ENCODE results near the gene LAMA2. TPM values are rescaled to one million over a fixed set of nuclear protein-coding genes. Genes with fewer than 3 reads are reported as not detected.

LAMA2 gene
- total and polyA plus RNA-seq, 2 experiments from 2014 or later: 11.1 to 57.5 TPM

DNA sequence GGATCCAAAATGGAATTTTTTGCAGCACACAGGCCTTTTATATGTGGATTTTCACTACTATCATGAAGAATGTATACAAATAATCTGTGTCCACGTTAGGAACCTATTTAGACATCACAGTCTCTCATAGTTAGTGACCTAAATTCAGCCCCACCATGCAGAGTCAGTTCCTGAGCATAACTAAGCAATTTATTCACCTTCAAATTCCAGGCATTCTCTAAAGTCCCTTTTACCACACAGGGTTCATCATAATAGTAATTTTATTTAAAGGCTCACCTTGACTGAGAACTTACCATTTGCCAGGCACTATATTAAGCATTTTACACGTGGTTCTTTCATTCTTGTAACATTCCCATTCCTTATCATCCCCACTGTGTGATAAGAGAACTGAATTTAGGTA, 473.2 kb downstream of the LAMA2 start:
- TF ChIP-seq EZH2 (IDR thresholded peaks at IDR 0.05; ENCODE audit: borderline replicate concordance): no peak
- no peak for TF ChIP-seq EZH2phosphoT487 (IDR thresholded peaks at IDR 0.05; ENCODE audit: low read depth, severe bottlenecking, unreplicated experiment)
- TF ChIP-seq CTCF (IDR thresholded peaks at IDR 0.05; ENCODE audit: poor library complexity): no peak
- H4K20me1 ChIP-seq (ENCODE audit: insufficient read depth, poor library complexity, severe bottlenecking): no peaks in the 10 kb centered on the region
- no peak overlapping the region for H3K4me3 ChIP-seq
- no peaks in the 10 kb centered on the region for H3K9me2 ChIP-seq (replicated peaks; ENCODE audit: insufficient read depth)
- no peaks in the 10 kb centered on the region for H3K27me3 ChIP-seq
- no peaks in the 10 kb centered on the region for H3K9me3 ChIP-seq (ENCODE audit: low read depth)
- H3K4me2 ChIP-seq: no peak overlapping the region
- WGBS (ENCODE audit: low lambda C conversion rate, missing lambda C conversion rate): 44% methylated on average over 2 of the region's 2 CpGs
- H3K4me1 ChIP-seq (ENCODE audit: insufficient read depth): peaks cover 17% of the 10 kb centered on the region
- no peak overlapping the region for H2AFZ ChIP-seq
- no peaks in the 10 kb centered on the region for H3K36me3 ChIP-seq (replicated peaks; ENCODE audit: insufficient read depth, low read depth)
- DNase-seq (ENCODE audit: low spot score): no peak
- no peaks in the 10 kb centered on the region for H3K79me2 ChIP-seq
- H3K27ac ChIP-seq: no peak overlapping the region

DNA sequence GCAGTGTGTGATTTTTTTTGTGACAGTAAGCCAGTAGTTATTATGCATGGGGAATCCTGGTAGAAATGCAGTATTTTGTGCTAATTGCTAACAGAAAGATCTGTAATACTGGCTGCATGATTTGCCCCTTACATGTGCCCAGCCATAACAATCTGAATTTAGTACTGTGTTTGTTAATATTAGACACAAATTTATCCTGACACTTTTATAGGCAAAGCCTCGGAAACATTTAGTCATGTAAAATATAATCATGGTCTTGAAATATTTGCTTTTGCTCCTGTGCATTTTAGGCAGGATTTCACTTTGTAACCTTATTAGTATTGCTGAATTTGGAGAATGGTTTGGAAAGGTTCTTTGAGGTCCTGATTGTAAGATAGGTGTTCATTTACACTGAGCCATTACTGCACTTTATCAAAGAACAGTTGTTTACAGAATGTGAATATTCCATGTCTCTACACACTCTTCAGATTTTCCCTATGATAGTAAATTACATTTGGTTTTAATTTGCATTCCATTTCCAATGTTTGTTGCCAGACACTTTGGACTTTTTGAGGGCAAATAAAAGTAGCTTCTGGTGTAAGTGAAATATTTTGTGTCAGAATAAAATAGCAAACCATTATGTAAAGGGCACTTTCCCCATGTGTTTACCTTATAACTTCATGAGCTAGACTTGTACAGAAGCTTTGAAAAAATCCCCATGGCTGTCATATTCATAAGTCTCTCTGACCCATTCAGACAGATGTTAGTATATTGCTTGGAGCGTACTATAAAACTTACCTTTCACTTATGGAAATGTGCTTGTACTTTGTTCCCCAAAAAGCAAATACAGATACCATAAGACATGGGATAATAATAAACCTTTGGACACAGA, 477.1 kb downstream of the LAMA2 start:
- Histone ChIP-seq H3K27ac (no peak overlapping the region), H3K27me3 (no peaks in the 10 kb centered on the region), H2AFZ (no peak overlapping the region), H4K20me1 (ENCODE audit: insufficient read depth, poor library complexity, severe bottlenecking) (no peaks in the 10 kb centered on the region), H3K4me3 (no peak overlapping the region), H3K4me2 (peak overlapping the region; percentile 6), H3K79me2 (no peaks in the 10 kb centered on the region), H3K36me3 (replicated peaks; ENCODE audit: insufficient read depth, low read depth) (no peaks in the 10 kb centered on the region), H3K9me3 (ENCODE audit: low read depth) (no peaks in the 10 kb centered on the region), H3K9me2 (replicated peaks; ENCODE audit: insufficient read depth) (no peaks in the 10 kb centered on the region), H3K4me1 (ENCODE audit: insufficient read depth) (peaks cover 17% of the 10 kb centered on the region)
- DNase-seq (ENCODE audit: low spot score): no peak
- 55% methylated on average over 2 of the region's 2 CpGs for WGBS (ENCODE audit: low lambda C conversion rate, missing lambda C conversion rate)
- no peak for TF ChIP-seq CTCF (IDR thresholded peaks at IDR 0.05; ENCODE audit: poor library complexity)

DNA sequence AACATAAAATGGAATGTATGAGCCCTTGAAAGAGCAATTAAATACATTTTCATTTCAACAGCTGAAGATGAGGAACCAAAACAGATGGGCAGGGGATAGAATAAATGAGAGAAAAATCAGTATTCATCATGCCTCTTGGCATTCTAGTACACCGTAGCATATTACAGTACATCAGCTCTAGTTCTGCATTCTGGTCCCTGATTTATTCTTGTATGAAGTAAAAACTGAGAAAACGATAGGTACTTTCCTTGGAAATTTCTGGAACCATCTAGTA, 477.7 kb downstream of the LAMA2 start:
- no peak overlapping the region for H2AFZ ChIP-seq
- H3K27ac ChIP-seq: no peak overlapping the region
- DNase-seq (ENCODE audit: low spot score): no peak
- no peaks in the 10 kb centered on the region for H3K9me3 ChIP-seq (ENCODE audit: low read depth)
- no peaks in the 10 kb centered on the region for H3K79me2 ChIP-seq
- 87% methylated on average over 2 of the region's 2 CpGs for WGBS (ENCODE audit: low lambda C conversion rate, missing lambda C conversion rate)
- no peaks in the 10 kb centered on the region for H3K27me3 ChIP-seq
- no peaks in the 10 kb centered on the region for H4K20me1 ChIP-seq (ENCODE audit: insufficient read depth, poor library complexity, severe bottlenecking)
- H3K4me1 ChIP-seq (ENCODE audit: insufficient read depth): peaks cover 17% of the 10 kb centered on the region
- H3K9me2 ChIP-seq (replicated peaks; ENCODE audit: insufficient read depth): no peaks in the 10 kb centered on the region
- no peak overlapping the region for H3K4me3 ChIP-seq
- TF ChIP-seq CTCF (IDR thresholded peaks at IDR 0.05; ENCODE audit: poor library complexity): no peak
- TF ChIP-seq EZH2 (IDR thresholded peaks at IDR 0.05; ENCODE audit: borderline replicate concordance): no peak
- TF ChIP-seq EZH2phosphoT487 (IDR thresholded peaks at IDR 0.05; ENCODE audit: low read depth, severe bottlenecking, unreplicated experiment): no peak
- no peaks in the 10 kb centered on the region for H3K36me3 ChIP-seq (replicated peaks; ENCODE audit: insufficient read depth, low read depth)
- peak overlapping the region; percentile 6 for H3K4me2 ChIP-seq
